BE2C (cell line): Measurements from ENCODE around the gene IL4.

Experiments
- DNase-seq: peaks from one replicate; pipeline ENCODE4 v3.0.0-alpha.2; 2020
- H3K27me3 ChIP-seq: fragments of 250-450 bp; sonication (Bioruptor Pico); 2 replicates; pipeline ENCODE4 v1.5.1; 2020; ENCODE audit warnings: mild to moderate bottlenecking
- H3K36me3 ChIP-seq: fragments of 250-450 bp; sonication (Bioruptor Pico); 2 replicates; pipeline ENCODE4 v1.5.1; 2020; ENCODE audit warnings: mild to moderate bottlenecking
- H3K4me1 ChIP-seq: fragments of 250-450 bp; sonication (Bioruptor Pico); 2 replicates; pipeline ENCODE4 v1.5.1; 2020
- H3K4me3 ChIP-seq: 2 replicates; pipeline ENCODE4 v1.5.1; 2011; ENCODE audit warnings: low read depth, low read length
- H3K9me3 ChIP-seq: fragments of 250-450 bp; sonication (Bioruptor Pico); 2 replicates; pipeline ENCODE4 v1.5.1; 2020
- CTCF ChIP-seq: IDR thresholded peaks from 2 replicates; pipeline ENCODE4 v1.5.1; 2012; ENCODE audit warnings: mild to moderate bottlenecking, low read depth, low read length

IL4 gene

GRCh38 chr5:132680780-132681475, 7.1 kb downstream of the IL4 start:
- no peak for TF ChIP-seq CTCF
- no peak for DNase-seq

GRCh38 chr5:132681476-132681831, 7.7 kb downstream of the IL4 start:
- H3K27me3 ChIP-seq, result no peaks in the 10 kb centered on the region
- no peaks in the 10 kb centered on the region for H3K4me1 ChIP-seq
- DNase-seq, result no peak
- H3K36me3 ChIP-seq, result no peaks in the 10 kb centered on the region
- no peak for TF ChIP-seq CTCF
- H3K4me3 ChIP-seq, result no peak overlapping the region
- no peaks in the 10 kb centered on the region for H3K9me3 ChIP-seq

More at GRCh38 chr5:132680780-132681475, 7.1 kb downstream of the IL4 start:
- Histone ChIP-seq H3K4me3 (no peak overlapping the region), H3K27me3 (no peaks in the 10 kb centered on the region), H3K4me1 (no peaks in the 10 kb centered on the region), H3K9me3 (no peaks in the 10 kb centered on the region), H3K36me3 (no peaks in the 10 kb centered on the region)

- Histone ChIP-seq H3K9me3 (no peaks in the 10 kb centered on the region), H3K4me1 (no peaks in the 10 kb centered on the region), H3K4me3 (no peak overlapping the region), H3K27me3 (no peaks in the 10 kb centered on the region), H3K36me3 (no peaks in the 10 kb centered on the region)
- no peak for DNase-seq
- TF ChIP-seq CTCF, result no peak
Observed at GRCh38 chr5:132681983-132682382, 8.2 kb downstream of the IL4 start.

- DNase-seq, result no peak
- H3K4me1 ChIP-seq, result no peaks in the 10 kb centered on the region
- no peak for TF ChIP-seq CTCF
- no peak overlapping the region for H3K4me3 ChIP-seq
- no peaks in the 10 kb centered on the region for H3K9me3 ChIP-seq
- no peaks in the 10 kb centered on the region for H3K27me3 ChIP-seq
- H3K36me3 ChIP-seq, result no peaks in the 10 kb centered on the region
Observed at GRCh38 chr5:132684491-132684890, 10.7 kb downstream of the IL4 start.

GRCh38 chr5:132684922-132685720, 11.3 kb downstream of the IL4 start:
- H3K4me1 ChIP-seq, result no peaks in the 10 kb centered on the region
- no peaks in the 10 kb centered on the region for H3K36me3 ChIP-seq
- no peaks in the 10 kb centered on the region for H3K9me3 ChIP-seq
- H3K4me3 ChIP-seq, result no peak overlapping the region
- H3K27me3 ChIP-seq, result no peaks in the 10 kb centered on the region
- no peak for TF ChIP-seq CTCF
- DNase-seq, result no peak

- no peak for TF ChIP-seq CTCF
Observed at GRCh38 chr5:132686193-132686592, 12.4 kb downstream of the IL4 start.

More at GRCh38 chr5:132686193-132686592, 12.4 kb downstream of the IL4 start:
- H3K4me1 ChIP-seq, result no peaks in the 10 kb centered on the region
- no peak for DNase-seq
- H3K9me3 ChIP-seq, result no peaks in the 10 kb centered on the region
- no peak overlapping the region for H3K4me3 ChIP-seq
- no peaks in the 10 kb centered on the region for H3K36me3 ChIP-seq
- H3K27me3 ChIP-seq, result no peaks in the 10 kb centered on the region
